Liver (tissue), 3 donors: ENCODE measurements around the gene FLNB.

Experiments used
- ATF3 ChIP-seq: IDR thresholded peaks from 2 replicates; pipeline ENCODE4 v1.6.1; 2016; ENCODE audit warnings: antibody characterized with exemption
- CTCF ChIP-seq: fragments of 150-350 bp; IDR thresholded peaks from 2 replicates; pipeline ENCODE4 v1.5.1; 2017; ENCODE audit warnings: improper control_type of control experiment, low read depth, low read length; ENCODE audit not compliant: missing input control
- FOXA1 ChIP-seq: IDR thresholded peaks from 2 replicates; pipeline ENCODE4 v1.6.1; 2016; ENCODE audit warnings: antibody characterized with exemption
- GABPA ChIP-seq, 2 donors: IDR thresholded peaks in 1 of 2; conservative IDR thresholded peaks in 1 of 2; 2 replicates each; pipeline ENCODE4 v1.6.1; 2016; ENCODE audit warnings: antibody characterized with exemption in 2 of 2, mild to moderate bottlenecking in 1 of 2, moderate library complexity in 1 of 2
- HNF4G ChIP-seq: IDR thresholded peaks from 2 replicates; pipeline ENCODE4 v1.6.1; 2016; ENCODE audit warnings: antibody characterized with exemption
- JUND ChIP-seq, 2 donors: IDR thresholded peaks; 2 replicates each; pipeline ENCODE4 v1.6.1; 2016; ENCODE audit warnings: antibody characterized with exemption in 2 of 2
- MAX ChIP-seq: IDR thresholded peaks from 2 replicates; pipeline ENCODE4 v1.6.1; 2016; ENCODE audit warnings: antibody characterized with exemption
- RAD21 ChIP-seq, 2 donors: IDR thresholded peaks; 2 replicates each; pipeline ENCODE4 v1.6.1; 2016; ENCODE audit warnings: antibody characterized with exemption in 2 of 2, mild to moderate bottlenecking in 2 of 2
- REST ChIP-seq: IDR thresholded peaks from 2 replicates; pipeline ENCODE4 v1.6.1; 2016; ENCODE audit warnings: antibody characterized with exemption, mild to moderate bottlenecking
- RXRA ChIP-seq, 2 donors: IDR thresholded peaks; 2 replicates each; pipeline ENCODE4 v1.6.1; 2017 to 2018; ENCODE audit warnings: antibody characterized with exemption in 2 of 2, mild to moderate bottlenecking in 1 of 2
- SP1 ChIP-seq: IDR thresholded peaks from 2 replicates; pipeline ENCODE4 v1.6.1; 2018; ENCODE audit warnings: antibody characterized with exemption, mild to moderate bottlenecking
- TAF1 ChIP-seq: conservative IDR thresholded peaks from 2 replicates; pipeline ENCODE4 v1.6.1; 2016; ENCODE audit warnings: antibody characterized with exemption, mild to moderate bottlenecking
- YY1 ChIP-seq: IDR thresholded peaks from 2 replicates; pipeline ENCODE4 v1.6.1; 2016; ENCODE audit warnings: antibody characterized with exemption, mild to moderate bottlenecking
- ZBTB33 ChIP-seq: IDR thresholded peaks from 2 replicates; pipeline ENCODE4 v1.6.1; 2016; ENCODE audit warnings: antibody characterized with exemption
- donor health status: healthy.
- donor health status: healthy.

GRCh38 chr3:58115175-58115574, 107.0 kb downstream of the FLNB start:
- TF ChIP-seq TAF1 (no peak), RAD21 (IDR thresholded peaks at IDR 0.05) (no peak), CTCF (no peak), MAX (no peak), REST (no peak), GABPA (IDR thresholded peaks at IDR 0.05 in 1 of 2, conservative IDR thresholded peaks at IDR 0.05 in 1 of 2) (no peak), FOXA1 (no peak), ATF3 (no peak), YY1 (no peak), SP1 (no peak), RXRA (IDR thresholded peaks at IDR 0.05) (no peak), JUND (IDR thresholded peaks at IDR 0.05) (no peak), ZBTB33 (no peak), HNF4G (no peak)
